Fibroblast of pulmonary artery (primary cell): ENCODE data around the gene PATZ1.
"Not testable (repeated sequence)": the region's sequence is repeated elsewhere in the genome, so short reads cannot be mapped to it uniquely, and the experiment has no call there.

Experiments used
- DNase-seq: peaks from one replicate; pipeline ENCODE4 v3.0.0-alpha.2; 2010; ENCODE audit warnings: low read depth
- H3K4me3 ChIP-seq: replicated peaks from 2 replicates; pipeline ENCODE4 v1.5.1; 2011; ENCODE audit warnings: low read depth, mild to moderate bottlenecking, control low read depth, low read length, moderate library complexity
- TF ChIP-seq, protein P1 (sequence below): IDR thresholded peaks from 2 replicates; pipeline ENCODE4 v1.5.1; 2011; ENCODE audit warnings: mild to moderate bottlenecking, control low read depth, low read length, inconsistent platforms; ENCODE audit errors: missing control alignments

Gene PATZ1

DNA sequence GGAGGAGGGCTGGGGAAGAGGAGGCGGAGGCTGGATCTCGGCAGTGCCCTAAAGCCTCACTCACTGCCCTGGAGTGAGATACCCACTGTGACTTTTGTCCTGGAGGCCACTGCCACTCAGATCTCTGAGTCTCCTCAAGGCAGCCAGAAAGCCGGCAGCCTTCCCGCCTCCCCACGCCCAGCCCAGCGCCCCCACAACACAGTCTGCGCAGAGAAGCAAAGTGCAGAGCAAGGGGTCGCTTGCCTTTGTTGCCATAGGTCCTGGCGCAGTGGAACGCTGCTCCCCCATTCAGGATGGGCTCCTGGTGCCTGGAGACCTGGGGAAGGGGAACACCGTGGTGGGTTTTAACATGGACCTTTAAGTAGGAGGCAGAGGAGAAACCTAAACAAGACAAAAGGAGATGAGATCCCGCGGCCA is 17.6 kb downstream of the PATZ1 start:
- no peak overlapping the region for H3K4me3 ChIP-seq
- DNase-seq, result no peak
- TF ChIP-seq, protein P1, sequence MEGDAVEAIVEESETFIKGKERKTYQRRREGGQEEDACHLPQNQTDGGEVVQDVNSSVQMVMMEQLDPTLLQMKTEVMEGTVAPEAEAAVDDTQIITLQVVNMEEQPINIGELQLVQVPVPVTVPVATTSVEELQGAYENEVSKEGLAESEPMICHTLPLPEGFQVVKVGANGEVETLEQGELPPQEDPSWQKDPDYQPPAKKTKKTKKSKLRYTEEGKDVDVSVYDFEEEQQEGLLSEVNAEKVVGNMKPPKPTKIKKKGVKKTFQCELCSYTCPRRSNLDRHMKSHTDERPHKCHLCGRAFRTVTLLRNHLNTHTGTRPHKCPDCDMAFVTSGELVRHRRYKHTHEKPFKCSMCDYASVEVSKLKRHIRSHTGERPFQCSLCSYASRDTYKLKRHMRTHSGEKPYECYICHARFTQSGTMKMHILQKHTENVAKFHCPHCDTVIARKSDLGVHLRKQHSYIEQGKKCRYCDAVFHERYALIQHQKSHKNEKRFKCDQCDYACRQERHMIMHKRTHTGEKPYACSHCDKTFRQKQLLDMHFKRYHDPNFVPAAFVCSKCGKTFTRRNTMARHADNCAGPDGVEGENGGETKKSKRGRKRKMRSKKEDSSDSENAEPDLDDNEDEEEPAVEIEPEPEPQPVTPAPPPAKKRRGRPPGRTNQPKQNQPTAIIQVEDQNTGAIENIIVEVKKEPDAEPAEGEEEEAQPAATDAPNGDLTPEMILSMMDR, result no peak

DNA sequence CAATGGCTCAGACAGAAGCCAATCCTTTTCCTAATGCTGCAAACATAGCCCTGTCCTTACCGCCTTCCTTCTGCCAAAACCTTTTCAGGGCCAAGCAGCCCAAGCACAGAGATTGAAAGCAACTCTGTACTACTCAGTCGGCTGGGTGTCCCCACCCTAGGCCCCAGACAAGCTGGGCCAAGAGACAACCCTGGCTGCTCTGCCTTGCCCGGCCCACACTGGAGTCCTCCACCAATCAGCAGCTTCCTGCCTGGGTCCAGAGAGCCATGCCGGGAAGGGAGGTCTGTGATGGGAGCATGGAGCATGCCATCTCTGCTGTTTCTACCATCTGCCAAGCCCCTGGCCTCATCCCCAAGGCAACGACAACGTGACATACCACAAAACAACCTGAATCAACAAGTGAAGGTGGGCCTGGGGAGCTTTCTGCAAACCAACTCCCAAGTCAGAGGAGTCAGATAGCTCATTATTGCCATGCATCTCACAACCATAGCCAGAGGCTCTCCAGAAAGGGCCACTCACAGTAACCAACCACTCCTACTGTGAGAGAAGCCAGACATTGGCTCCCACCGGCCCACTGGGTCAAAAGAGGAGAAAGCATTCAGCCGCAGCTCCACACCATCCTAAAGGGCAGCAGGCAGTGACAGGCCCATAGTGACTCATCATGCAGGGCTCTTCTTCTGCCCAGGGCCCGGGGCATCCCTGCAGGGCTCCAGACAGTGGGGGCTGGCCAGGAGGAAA is 18.2 kb downstream of the PATZ1 start:
- no peak overlapping the region for H3K4me3 ChIP-seq
- DNase-seq, result no peak
- TF ChIP-seq, protein P1, result no peak

DNA sequence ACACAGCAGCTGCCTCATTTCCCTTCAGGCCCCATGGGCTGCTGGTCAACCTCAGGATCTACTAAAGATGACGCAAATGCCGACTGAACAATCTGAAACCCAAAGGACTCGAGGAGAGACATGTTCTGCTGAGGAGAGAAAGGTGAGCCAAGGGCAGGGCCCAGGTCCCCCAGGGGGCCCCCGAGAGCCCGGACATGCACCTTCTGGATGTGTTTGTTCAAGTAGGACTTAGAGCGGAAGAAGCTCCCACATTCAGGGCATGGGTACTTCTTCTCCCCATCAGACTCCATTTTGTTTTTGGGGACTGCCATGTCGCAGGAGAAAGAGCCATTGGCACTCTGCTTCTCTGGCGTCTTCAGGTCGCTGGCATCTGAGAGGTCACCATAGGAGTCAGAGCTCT is 19.3 kb downstream of the PATZ1 start:
- no peak overlapping the region for H3K4me3 ChIP-seq
- TF ChIP-seq, protein P1, result no peak
- no peak for DNase-seq

DNA sequence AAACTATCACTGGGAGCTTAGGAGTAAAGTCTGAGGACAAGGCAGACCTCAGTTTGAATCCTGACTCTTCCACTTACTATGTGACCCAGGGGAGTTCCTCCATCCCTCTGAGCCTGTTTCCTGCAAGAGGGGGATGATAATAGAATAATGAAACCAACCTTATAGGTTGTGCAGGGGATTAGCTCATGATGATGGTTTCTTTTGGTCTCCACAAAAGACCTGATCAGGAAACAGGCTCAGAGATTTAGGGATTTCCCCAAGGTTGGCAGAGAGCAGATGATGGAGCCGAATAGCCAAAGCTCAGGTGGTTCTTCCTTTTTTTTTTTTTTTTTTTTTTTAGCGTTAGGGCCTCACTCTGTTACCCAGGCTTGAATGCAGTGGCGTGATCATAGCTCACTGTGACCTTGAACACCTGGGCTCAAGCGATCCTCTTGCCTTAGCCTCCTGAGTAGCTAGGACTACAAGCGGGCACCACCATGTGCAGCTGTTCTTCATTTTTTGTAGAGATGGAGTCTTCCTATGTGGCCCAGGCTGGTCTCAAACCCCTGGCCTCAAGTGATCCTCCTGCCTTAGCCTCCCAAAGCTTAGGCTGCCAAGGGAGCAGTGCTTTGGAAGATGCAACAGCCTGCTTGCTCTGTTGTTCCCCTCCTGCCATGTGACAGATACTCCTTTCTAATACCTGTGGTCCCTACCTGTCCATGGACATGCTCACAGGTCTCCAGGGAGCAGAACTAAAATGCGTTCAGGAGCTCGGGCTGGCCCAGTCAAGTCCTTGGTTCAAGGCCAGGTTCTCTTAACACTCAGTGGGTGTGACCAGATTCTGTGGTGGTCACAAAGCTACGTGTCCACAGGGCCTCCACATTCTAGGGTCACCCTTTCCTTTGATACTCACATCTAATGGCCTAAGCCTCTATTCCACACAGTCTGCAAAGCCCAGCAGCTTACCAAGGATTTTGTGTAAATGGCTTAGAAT is 22.3 kb downstream of the PATZ1 start:
- no peak for DNase-seq
- TF ChIP-seq, protein P1, result no peak
- H3K4me3 ChIP-seq, result no peak overlapping the region

DNA sequence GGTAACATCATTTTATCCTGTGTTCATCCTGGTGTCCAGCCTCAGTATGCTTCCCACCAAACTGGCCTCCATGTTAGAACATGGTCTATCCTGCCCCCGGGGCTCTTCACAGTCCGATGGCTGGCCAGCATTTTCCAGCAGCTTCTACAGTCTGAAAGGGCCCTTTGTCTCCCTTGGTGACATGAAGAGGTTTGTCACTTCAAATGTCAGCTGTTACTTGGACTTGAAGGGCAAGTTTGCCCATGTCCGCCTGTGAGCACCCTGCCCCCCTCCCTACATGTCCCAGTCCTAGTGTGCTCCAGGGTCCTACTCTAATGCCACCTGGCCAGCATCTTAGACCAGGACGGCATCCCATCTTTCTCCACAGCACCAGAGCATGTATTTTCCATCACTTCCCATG is 24.7 kb downstream of the PATZ1 start:
- TF ChIP-seq, protein P1, result no peak
- no peak for DNase-seq
- no peak overlapping the region for H3K4me3 ChIP-seq

DNA sequence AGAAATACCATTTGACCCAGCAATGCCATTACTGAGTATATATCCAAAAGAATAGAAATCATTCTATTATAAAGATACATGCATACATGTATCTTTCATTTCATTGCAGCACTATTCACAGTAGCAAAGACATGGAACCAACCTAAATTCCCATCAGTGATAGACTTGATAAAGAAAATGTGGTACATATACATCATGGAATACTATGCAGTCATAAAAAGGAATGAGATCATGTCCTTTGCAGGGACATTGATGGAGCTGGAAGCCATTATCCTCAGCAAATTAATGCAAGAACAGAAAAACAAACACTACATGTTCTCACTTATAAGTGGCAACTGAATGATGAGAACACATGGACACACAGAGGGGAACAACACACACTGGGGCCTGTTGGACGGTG is 31.9 kb downstream of the PATZ1 start:
- not testable (repeated sequence) for DNase-seq, H3K4me3 ChIP-seq

DNA sequence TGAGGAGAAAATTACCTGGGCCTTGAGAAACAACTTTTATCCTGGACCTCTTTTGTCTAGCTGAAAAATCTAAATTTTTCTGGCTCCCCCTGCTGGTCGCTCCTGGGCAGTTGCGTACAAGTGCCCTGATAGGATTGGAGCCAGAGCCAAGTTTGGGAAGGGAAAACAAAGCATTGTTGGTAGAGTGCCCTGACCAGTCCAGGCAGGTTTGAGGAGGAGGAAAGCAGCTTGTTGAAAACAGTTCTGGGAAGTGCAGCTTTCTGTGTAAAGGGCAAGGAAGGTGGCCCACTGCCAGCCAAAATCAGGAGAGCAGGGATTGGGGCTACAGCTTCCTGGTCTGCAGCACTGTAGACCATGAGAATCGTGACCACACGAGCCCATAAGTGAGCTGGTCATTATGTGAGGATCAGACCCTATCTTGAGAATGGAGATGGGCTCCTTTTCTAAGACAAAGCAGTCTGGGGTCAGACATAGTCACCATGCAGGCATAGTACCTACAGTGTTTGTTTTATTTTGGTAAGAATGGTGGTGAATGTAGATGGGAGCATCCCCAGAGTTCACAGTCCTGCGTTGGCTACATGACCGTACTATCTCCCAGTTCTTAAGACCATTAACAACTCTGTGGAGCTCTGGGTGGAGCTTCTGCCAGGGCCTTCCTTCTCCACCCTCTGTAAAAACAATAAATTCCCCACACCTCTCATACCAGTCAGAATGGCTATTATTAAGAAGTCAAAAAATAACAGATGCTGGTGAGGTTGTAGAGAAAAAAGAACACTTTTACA is 32.6 kb downstream of the PATZ1 start:
- DNase-seq, result peak; percentile 91
- H3K4me3 ChIP-seq, result no peak overlapping the region
- TF ChIP-seq, protein P1, result peak; percentile 93
